DND-41 (cell line): ENCODE data around the gene TBC1D9.

Experiments
- ATAC-seq: fragments of 200-7000 bp; cut with Tn5 transposase; 3 replicates; pipeline ENCODE4 v1.9.1; 2021; ENCODE audit warnings: low read depth; ENCODE audit not compliant: insufficient read depth
- DNase-seq: peaks from one replicate; pipeline ENCODE4 v3.0.0-alpha.2; 2020
- H2AFZ ChIP-seq: 2 replicates; pipeline ENCODE4 v1.6.0; 2012; ENCODE audit warnings: low read depth, low read length
- H3K27ac ChIP-seq: 2 replicates; pipeline ENCODE4 v1.5.1; 2012; ENCODE audit warnings: low read length, inconsistent platforms
- H3K27me3 ChIP-seq: fragments of 200-600 bp; sonication (generic); 2 replicates; pipeline ENCODE4 v1.6.0; 2012; ENCODE audit warnings: low read length, mild to moderate bottlenecking, inconsistent platforms; ENCODE audit not compliant: insufficient read depth, poor library complexity
- H3K36me3 ChIP-seq: 2 replicates; pipeline ENCODE4 v1.5.1; 2012; ENCODE audit warnings: low read length, inconsistent platforms; ENCODE audit not compliant: insufficient read depth
- H3K4me1 ChIP-seq: 2 replicates; pipeline ENCODE4 v1.5.1; 2012; ENCODE audit warnings: mild to moderate bottlenecking, low read length; ENCODE audit not compliant: insufficient read depth
- H3K4me2 ChIP-seq: 2 replicates; pipeline ENCODE4 v1.6.0; 2012; ENCODE audit warnings: mild to moderate bottlenecking, moderate library complexity, low read length, inconsistent platforms; ENCODE audit not compliant: insufficient read depth
- H3K4me3 ChIP-seq, 2 experiments: fragments of 200-600 bp in 1 of 2; shearing (Covaris generic) in 1 of 2; 2 replicates each; pipeline ENCODE4 v1.5.1; 2012 to 2016; ENCODE audit warnings: inconsistent platforms in 2 of 2, low read length in 2 of 2, mild to moderate bottlenecking in 2 of 2, low read depth in 1 of 2, moderate library complexity in 1 of 2
- H3K79me2 ChIP-seq: 2 replicates; pipeline ENCODE4 v1.6.0; 2012; ENCODE audit warnings: low read length, inconsistent platforms; ENCODE audit not compliant: insufficient read depth
- H3K9ac ChIP-seq: 2 replicates; pipeline ENCODE4 v1.6.0; 2012; ENCODE audit warnings: low read depth, mild to moderate bottlenecking, inconsistent platforms, low read length, moderate library complexity
- H3K9me3 ChIP-seq: 2 replicates; pipeline ENCODE4 v1.5.1; 2012; ENCODE audit warnings: low read length, moderate library complexity, mild to moderate bottlenecking, inconsistent platforms; ENCODE audit not compliant: insufficient read depth, severe bottlenecking
- H4K20me1 ChIP-seq: 2 replicates; pipeline ENCODE4 v1.6.0; 2012; ENCODE audit warnings: low read length; ENCODE audit not compliant: insufficient read depth
- EZH2 ChIP-seq: IDR thresholded peaks from 3 replicates; pipeline ENCODE4 v1.6.1; 2012; ENCODE audit warnings: borderline replicate concordance, low read depth, mild to moderate bottlenecking, moderate library complexity, low read length, inconsistent platforms; ENCODE audit not compliant: severe bottlenecking
- TF ChIP-seq, protein P1 (sequence below): IDR thresholded peaks from 2 replicates; pipeline ENCODE4 v1.5.1; 2012; ENCODE audit warnings: borderline replicate concordance, low read length, moderate library complexity, mild to moderate bottlenecking; ENCODE audit not compliant: poor library complexity, severe bottlenecking; ENCODE audit errors: extremely low read depth

The TBC1D9 gene

DNA sequence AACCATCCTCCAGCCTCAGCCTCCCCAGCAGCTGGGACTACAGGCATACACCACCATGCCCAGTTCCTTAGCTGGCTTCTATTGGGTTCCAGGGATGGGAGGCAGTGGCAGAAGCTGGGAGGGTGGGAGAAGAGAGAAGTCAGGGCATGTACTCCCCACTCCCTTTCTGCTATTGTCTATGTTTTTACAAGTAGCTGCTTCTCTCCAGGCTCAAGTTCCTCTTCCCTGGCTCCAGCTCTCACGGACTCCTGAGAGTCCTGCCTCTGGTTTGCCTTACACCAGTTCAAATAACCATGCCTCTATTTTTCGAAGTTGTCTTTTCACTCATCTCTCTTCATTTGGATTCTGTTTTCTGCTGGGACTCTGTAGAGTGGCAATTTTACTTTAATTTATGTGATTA lies 2.9 kb downstream of the TBC1D9 start:
- ATAC-seq (no peak), DNase-seq (no peak)
- no peak for TF ChIP-seq EZH2
- TF ChIP-seq, protein P1, sequence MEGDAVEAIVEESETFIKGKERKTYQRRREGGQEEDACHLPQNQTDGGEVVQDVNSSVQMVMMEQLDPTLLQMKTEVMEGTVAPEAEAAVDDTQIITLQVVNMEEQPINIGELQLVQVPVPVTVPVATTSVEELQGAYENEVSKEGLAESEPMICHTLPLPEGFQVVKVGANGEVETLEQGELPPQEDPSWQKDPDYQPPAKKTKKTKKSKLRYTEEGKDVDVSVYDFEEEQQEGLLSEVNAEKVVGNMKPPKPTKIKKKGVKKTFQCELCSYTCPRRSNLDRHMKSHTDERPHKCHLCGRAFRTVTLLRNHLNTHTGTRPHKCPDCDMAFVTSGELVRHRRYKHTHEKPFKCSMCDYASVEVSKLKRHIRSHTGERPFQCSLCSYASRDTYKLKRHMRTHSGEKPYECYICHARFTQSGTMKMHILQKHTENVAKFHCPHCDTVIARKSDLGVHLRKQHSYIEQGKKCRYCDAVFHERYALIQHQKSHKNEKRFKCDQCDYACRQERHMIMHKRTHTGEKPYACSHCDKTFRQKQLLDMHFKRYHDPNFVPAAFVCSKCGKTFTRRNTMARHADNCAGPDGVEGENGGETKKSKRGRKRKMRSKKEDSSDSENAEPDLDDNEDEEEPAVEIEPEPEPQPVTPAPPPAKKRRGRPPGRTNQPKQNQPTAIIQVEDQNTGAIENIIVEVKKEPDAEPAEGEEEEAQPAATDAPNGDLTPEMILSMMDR = no peak
- no peaks in the 10 kb centered on the region for H3K9me3 ChIP-seq
- no peak overlapping the region for H2AFZ ChIP-seq
- H3K4me2 ChIP-seq = no peak overlapping the region
- H4K20me1 ChIP-seq = no peaks in the 10 kb centered on the region
- no peaks in the 10 kb centered on the region for H3K4me1 ChIP-seq
- H3K4me3 ChIP-seq = no peak overlapping the region
- H3K36me3 ChIP-seq = no peaks in the 10 kb centered on the region
- H3K9ac ChIP-seq = no peak overlapping the region
- H3K27ac ChIP-seq = no peak overlapping the region
- no peaks in the 10 kb centered on the region for H3K27me3 ChIP-seq
- no peaks in the 10 kb centered on the region for H3K79me2 ChIP-seq

DNA sequence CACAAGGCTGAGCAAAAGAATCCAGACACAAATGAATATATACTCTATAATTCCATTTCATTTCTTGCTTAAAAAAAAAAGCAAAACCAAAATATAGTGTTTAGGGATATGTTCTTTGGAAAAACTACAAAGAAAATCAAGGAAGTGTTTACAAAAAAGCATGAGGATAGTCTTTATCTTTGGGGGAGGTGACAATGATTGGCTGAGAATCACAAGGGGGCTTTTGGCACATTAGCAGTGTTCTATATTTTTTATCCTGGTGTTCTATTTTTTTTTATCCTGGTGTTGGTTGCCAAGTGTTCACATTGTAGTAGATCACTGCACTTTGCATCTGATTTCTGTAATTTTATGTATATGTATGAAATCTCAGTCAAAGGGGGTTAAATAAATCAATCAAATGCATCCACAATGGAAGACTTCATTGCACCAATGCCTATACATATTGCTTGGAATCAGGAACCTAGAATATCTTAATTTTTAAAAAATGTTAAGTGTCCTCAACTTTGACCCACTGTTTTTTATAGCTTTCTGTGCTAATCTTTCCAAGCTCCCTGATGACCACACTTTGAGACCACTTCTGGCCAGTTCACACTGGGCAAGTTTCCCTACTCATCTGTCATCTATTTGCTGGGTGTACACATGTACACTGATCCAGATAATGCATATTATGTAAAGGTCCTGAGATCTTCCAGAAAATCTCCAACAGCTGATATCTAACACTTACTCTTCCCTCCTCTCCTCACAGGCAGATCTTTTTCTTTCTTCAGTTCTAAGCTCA lies 3.7 kb downstream of the TBC1D9 start:
- H3K27me3 ChIP-seq = no peaks in the 10 kb centered on the region
- no peaks in the 10 kb centered on the region for H3K36me3 ChIP-seq
- no peak overlapping the region for H2AFZ ChIP-seq
- TF ChIP-seq, protein P1 = no peak
- TF ChIP-seq EZH2 = no peak
- no peak overlapping the region for H3K27ac ChIP-seq
- DNase-seq (no peak), ATAC-seq (no peak)
- H4K20me1 ChIP-seq = no peaks in the 10 kb centered on the region
- no peak overlapping the region for H3K4me3 ChIP-seq
- H3K4me2 ChIP-seq = no peak overlapping the region
- no peak overlapping the region for H3K9ac ChIP-seq
- no peaks in the 10 kb centered on the region for H3K4me1 ChIP-seq
- no peaks in the 10 kb centered on the region for H3K79me2 ChIP-seq
- no peaks in the 10 kb centered on the region for H3K9me3 ChIP-seq

- Histone ChIP-seq H2AFZ (no peak overlapping the region), H3K36me3 (no peaks in the 10 kb centered on the region), H3K9me3 (no peaks in the 10 kb centered on the region), H3K4me2 (no peak overlapping the region), H3K9ac (no peak overlapping the region), H4K20me1 (no peaks in the 10 kb centered on the region), H3K79me2 (no peaks in the 10 kb centered on the region), H3K4me3 (no peak overlapping the region), H3K4me1 (no peaks in the 10 kb centered on the region), H3K27ac (no peak overlapping the region), H3K27me3 (no peaks in the 10 kb centered on the region)
- DNase-seq (no peak), ATAC-seq (no peak)
- TF ChIP-seq, protein P1 = no peak
Measured at GRCh38 chr4:140750470-140750869, 5.7 kb downstream of the TBC1D9 start.
